ENCODE measurements around the gene KRT81.

Gene KRT81

DNA sequence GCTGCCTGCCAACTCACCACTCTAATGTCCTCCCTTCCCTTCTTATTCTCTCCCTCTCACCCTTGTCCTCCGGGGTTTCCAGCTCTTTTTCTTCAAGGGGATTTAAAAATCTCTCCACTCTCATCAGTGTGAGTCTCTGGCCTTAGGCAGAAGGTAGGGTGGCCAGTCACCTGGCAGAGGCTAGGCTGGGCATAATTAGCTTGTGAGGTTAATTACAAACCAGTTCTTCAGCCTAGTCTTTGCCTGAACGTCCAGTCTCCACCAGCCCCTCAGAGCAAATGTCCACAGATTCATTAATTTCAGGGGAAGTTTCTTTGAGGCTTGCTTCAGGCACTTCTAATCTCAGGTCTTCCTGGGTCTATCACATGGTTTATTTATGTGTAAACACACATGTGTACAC is 51.6 kb downstream of the KRT81 start:
- DNase-seq: no peak
- Histone ChIP-seq H3K23ac (ENCODE audit: low read length in 2 of 2) (no peak overlapping the region), H3K9ac (ENCODE audit: low read length) (no peak overlapping the region), H2AK5ac (ENCODE audit: low read length, severe bottlenecking) (peak overlapping the region; percentile 49), H3K27ac (ENCODE audit: low read length, poor library complexity, severe bottlenecking) (no peak overlapping the region), H3K9me3 (ENCODE audit: control insufficient read depth, low read length) (no peaks in the 10 kb centered on the region), H3K18ac (ENCODE audit: low read depth in 1 of 2, low read length in 2 of 2) (no peak overlapping the region), H3K27me3 (ENCODE audit: control insufficient read depth in 1 of 2, insufficient read depth in 1 of 2, low read length in 2 of 2) (no peaks in the 10 kb centered on the region), H3K4ac (ENCODE audit: low read depth in 1 of 2, low read length in 2 of 2) (no peak overlapping the region), H3K4me3 (ENCODE audit: insufficient read depth in 1 of 2, low read depth in 1 of 2, low read length in 2 of 2) (no peak overlapping the region), H2BK12ac (ENCODE audit: low read length in 2 of 2) (no peak overlapping the region), H3K14ac (ENCODE audit: low read length in 2 of 2) (no peak overlapping the region), H2BK15ac (ENCODE audit: low read depth, poor library complexity, severe bottlenecking) (no peak overlapping the region), H3K4me2 (ENCODE audit: low read length, poor library complexity, severe bottlenecking) (no peak overlapping the region), H4K8ac (ENCODE audit: low read length) (no peak overlapping the region), H4K91ac (ENCODE audit: low read length) (no peak overlapping the region), H2AFZ (ENCODE audit: low read depth, low read length) (no peak overlapping the region), H3K4me1 (ENCODE audit: control insufficient read depth, insufficient read depth, low read depth, low read length) (peaks cover 43% of the 10 kb centered on the region), H3K79me1 (replicated peaks; ENCODE audit: low read length, poor library complexity, severe bottlenecking) (no peaks in the 10 kb centered on the region), H2BK120ac (ENCODE audit: low read depth, low read length) (no peak overlapping the region), H3K36me3 (ENCODE audit: control insufficient read depth in 1 of 2, insufficient read depth in 2 of 2, low read depth in 1 of 2, low read length in 2 of 2) (peaks cover 0 to 22% of the 10 kb centered on the region in 2 experiments), H2BK5ac (ENCODE audit: low read depth, low read length, poor library complexity, severe bottlenecking) (no peak overlapping the region)
- WGBS: 80% methylated on average over 2 of the region's 2 CpGs

DNA sequence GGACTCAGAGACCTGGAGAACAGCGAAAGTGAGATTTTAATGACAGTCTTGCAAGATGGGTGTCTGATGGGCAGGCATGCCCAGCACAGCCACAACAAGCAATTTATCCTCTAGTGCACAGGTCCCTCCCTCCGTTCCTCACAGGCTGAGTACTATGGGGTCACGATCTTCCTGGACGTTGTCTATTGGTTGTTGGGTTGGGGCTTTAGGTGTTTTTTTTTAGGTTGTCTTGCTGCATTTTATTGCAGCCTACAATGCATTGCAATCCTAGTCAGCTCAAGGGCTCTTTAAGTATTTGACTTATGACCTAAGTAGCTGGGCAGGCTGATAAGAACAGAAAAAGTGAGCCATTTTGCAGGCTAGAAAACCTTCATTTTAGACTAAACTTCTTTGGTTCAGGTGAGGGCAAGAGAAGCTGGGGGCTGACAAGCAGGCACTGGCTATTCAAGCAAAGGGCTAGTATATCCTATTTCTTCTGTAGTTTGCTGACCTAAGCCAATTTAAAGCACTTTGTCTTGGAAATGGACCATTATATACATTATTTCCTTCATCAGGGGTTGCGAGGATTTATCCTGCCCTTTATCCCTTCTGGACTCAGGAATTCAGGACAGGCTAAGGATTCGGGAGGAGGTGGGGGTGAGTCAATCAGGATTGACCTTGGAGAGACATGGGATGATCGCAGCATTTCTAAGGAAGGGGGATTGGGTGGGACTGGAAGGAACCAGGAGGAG is 52.3 kb downstream of the KRT81 start:
- Histone ChIP-seq H3K4ac (ENCODE audit: low read depth in 1 of 2, low read length in 2 of 2) (no peak overlapping the region), H3K36me3 (ENCODE audit: control insufficient read depth in 1 of 2, insufficient read depth in 2 of 2, low read depth in 1 of 2, low read length in 2 of 2) (peaks cover 0 to 23% of the 10 kb centered on the region in 2 experiments), H3K23ac (ENCODE audit: low read length in 2 of 2) (no peak overlapping the region), H3K9ac (ENCODE audit: low read length) (no peak overlapping the region), H2BK120ac (ENCODE audit: low read depth, low read length) (no peak overlapping the region), H4K8ac (ENCODE audit: low read length) (no peak overlapping the region), H3K27me3 (ENCODE audit: control insufficient read depth in 1 of 2, insufficient read depth in 1 of 2, low read length in 2 of 2) (no peaks in the 10 kb centered on the region), H2BK12ac (ENCODE audit: low read length in 2 of 2) (no peak overlapping the region), H2BK5ac (ENCODE audit: low read depth, low read length, poor library complexity, severe bottlenecking) (no peak overlapping the region), H3K79me1 (replicated peaks; ENCODE audit: low read length, poor library complexity, severe bottlenecking) (no peaks in the 10 kb centered on the region), H3K18ac (ENCODE audit: low read depth in 1 of 2, low read length in 2 of 2) (no peak overlapping the region), H2BK15ac (ENCODE audit: low read depth, poor library complexity, severe bottlenecking) (no peak overlapping the region), H3K4me1 (ENCODE audit: control insufficient read depth, insufficient read depth, low read depth, low read length) (peaks cover 39% of the 10 kb centered on the region), H2AFZ (ENCODE audit: low read depth, low read length) (no peak overlapping the region), H3K27ac (ENCODE audit: low read length, poor library complexity, severe bottlenecking) (no peak overlapping the region), H2AK5ac (ENCODE audit: low read length, severe bottlenecking) (peak overlapping the region; percentile 49), H3K9me3 (ENCODE audit: control insufficient read depth, low read length) (no peaks in the 10 kb centered on the region), H3K14ac (ENCODE audit: low read length in 2 of 2) (no peak overlapping the region), H3K4me2 (ENCODE audit: low read length, poor library complexity, severe bottlenecking) (no peak overlapping the region), H4K91ac (ENCODE audit: low read length) (no peak overlapping the region), H3K4me3 (ENCODE audit: insufficient read depth in 1 of 2, low read depth in 1 of 2, low read length in 2 of 2) (no peak overlapping the region)
- WGBS: 87% methylated on average over 7 of the region's 7 CpGs
- DNase-seq: no peak

- Histone ChIP-seq H2AK5ac (ENCODE audit: low read length, severe bottlenecking) (peak overlapping the region; percentile 47), H3K27ac (ENCODE audit: low read length, poor library complexity, severe bottlenecking) (peak overlapping the region; percentile 3), H3K4me2 (ENCODE audit: low read length, poor library complexity, severe bottlenecking) (no peak overlapping the region), H3K9ac (ENCODE audit: low read length) (no peak overlapping the region), H2BK120ac (ENCODE audit: low read depth, low read length) (no peak overlapping the region), H3K9me3 (ENCODE audit: control insufficient read depth, low read length) (no peaks in the 10 kb centered on the region), H3K14ac (ENCODE audit: low read length in 2 of 2) (peak overlapping the region in 1 of 2 experiments; percentile 7), H3K36me3 (ENCODE audit: control insufficient read depth in 1 of 2, insufficient read depth in 2 of 2, low read depth in 1 of 2, low read length in 2 of 2) (peaks cover 0 to 23% of the 10 kb centered on the region in 2 experiments), H3K4me1 (ENCODE audit: control insufficient read depth, insufficient read depth, low read depth, low read length) (peaks cover 37% of the 10 kb centered on the region), H4K8ac (ENCODE audit: low read length) (no peak overlapping the region), H3K23ac (ENCODE audit: low read length in 2 of 2) (no peak overlapping the region), H4K91ac (ENCODE audit: low read length) (no peak overlapping the region), H3K27me3 (ENCODE audit: control insufficient read depth in 1 of 2, insufficient read depth in 1 of 2, low read length in 2 of 2) (peaks cover 0 to 5% of the 10 kb centered on the region in 2 experiments), H3K4ac (ENCODE audit: low read depth in 1 of 2, low read length in 2 of 2) (no peak overlapping the region), H3K18ac (ENCODE audit: low read depth in 1 of 2, low read length in 2 of 2) (no peak overlapping the region), H2BK15ac (ENCODE audit: low read depth, poor library complexity, severe bottlenecking) (no peak overlapping the region), H3K4me3 (ENCODE audit: insufficient read depth in 1 of 2, low read depth in 1 of 2, low read length in 2 of 2) (no peak overlapping the region), H2BK12ac (ENCODE audit: low read length in 2 of 2) (no peak overlapping the region), H2BK5ac (ENCODE audit: low read depth, low read length, poor library complexity, severe bottlenecking) (no peak overlapping the region), H2AFZ (ENCODE audit: low read depth, low read length) (no peak overlapping the region), H3K79me1 (replicated peaks; ENCODE audit: low read length, poor library complexity, severe bottlenecking) (no peaks in the 10 kb centered on the region)
- no peak for DNase-seq
- 85% methylated on average over 4 of the region's 4 CpGs for WGBS
These were observed 53.0 kb downstream of the KRT81 start for GRCh38 chr12:52238207-52238840.

DNA sequence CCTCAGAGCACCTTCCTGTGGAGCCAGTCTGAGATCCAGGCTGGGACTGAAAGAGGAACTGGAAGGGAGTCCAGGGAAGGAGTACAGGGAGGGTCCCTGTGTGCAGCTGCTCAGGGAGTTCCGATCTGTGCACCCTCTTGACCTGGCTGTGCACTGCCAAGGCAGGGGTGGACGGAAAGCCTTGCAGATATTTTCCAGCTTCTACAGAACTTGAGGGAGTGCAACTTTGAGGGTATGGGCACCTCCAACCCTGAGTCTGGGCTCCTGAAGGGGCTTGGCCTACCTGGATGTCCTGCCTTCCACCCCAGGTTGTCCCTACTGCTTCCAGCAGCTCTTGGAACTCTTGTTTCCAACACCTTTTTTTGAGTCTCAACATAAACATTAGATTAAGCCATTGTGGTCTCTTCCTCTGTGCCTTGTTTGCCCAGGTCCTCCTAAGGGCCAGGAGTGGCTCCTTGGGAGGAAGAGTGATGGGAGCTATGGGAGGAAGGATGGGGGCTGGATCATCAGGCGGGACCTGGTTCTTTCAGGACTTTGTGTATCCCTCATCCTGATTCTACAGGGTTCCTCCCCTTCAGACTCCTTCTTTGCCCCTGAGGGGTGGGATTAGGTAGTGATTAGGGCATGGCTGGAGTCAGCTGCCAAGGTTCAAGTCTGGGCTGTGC is 54.8 kb downstream of the KRT81 start:
- Histone ChIP-seq H3K79me1 (replicated peaks; ENCODE audit: low read length, poor library complexity, severe bottlenecking) (no peaks in the 10 kb centered on the region), H3K27me3 (ENCODE audit: control insufficient read depth in 1 of 2, insufficient read depth in 1 of 2, low read length in 2 of 2) (peaks cover 8 to 23% of the 10 kb centered on the region in 2 experiments), H4K91ac (ENCODE audit: low read length) (no peak overlapping the region), H2AFZ (ENCODE audit: low read depth, low read length) (no peak overlapping the region), H3K9me3 (ENCODE audit: control insufficient read depth, low read length) (no peaks in the 10 kb centered on the region), H4K8ac (ENCODE audit: low read length) (no peak overlapping the region), H3K4me2 (ENCODE audit: low read length, poor library complexity, severe bottlenecking) (no peak overlapping the region), H3K4me1 (ENCODE audit: control insufficient read depth, insufficient read depth, low read depth, low read length) (peaks cover 46% of the 10 kb centered on the region), H2AK5ac (ENCODE audit: low read length, severe bottlenecking) (no peak overlapping the region), H2BK120ac (ENCODE audit: low read depth, low read length) (no peak overlapping the region), H2BK5ac (ENCODE audit: low read depth, low read length, poor library complexity, severe bottlenecking) (no peak overlapping the region), H3K36me3 (ENCODE audit: control insufficient read depth in 1 of 2, insufficient read depth in 2 of 2, low read depth in 1 of 2, low read length in 2 of 2) (peaks cover 0 to 26% of the 10 kb centered on the region in 2 experiments), H3K4me3 (ENCODE audit: insufficient read depth in 1 of 2, low read depth in 1 of 2, low read length in 2 of 2) (no peak overlapping the region), H2BK15ac (ENCODE audit: low read depth, poor library complexity, severe bottlenecking) (no peak overlapping the region), H3K14ac (ENCODE audit: low read length in 2 of 2) (no peak overlapping the region), H2BK12ac (ENCODE audit: low read length in 2 of 2) (no peak overlapping the region), H3K9ac (ENCODE audit: low read length) (no peak overlapping the region), H3K27ac (ENCODE audit: low read length, poor library complexity, severe bottlenecking) (no peak overlapping the region), H3K4ac (ENCODE audit: low read depth in 1 of 2, low read length in 2 of 2) (no peak overlapping the region), H3K23ac (ENCODE audit: low read length in 2 of 2) (no peak overlapping the region), H3K18ac (ENCODE audit: low read depth in 1 of 2, low read length in 2 of 2) (no peak overlapping the region)
- WGBS: 95% methylated on average over 2 of the region's 3 CpGs
- DNase-seq: no peak
